OCI-LY1 (cell line): ENCODE results near the gene STK39.

Experiments used
- H2AFZ ChIP-seq: fragments of 200-600 bp; sonication (generic), shearing (Covaris generic); 2 replicates; pipeline ENCODE4 v1.6.0; 2014; ENCODE audit warnings: antibody characterized with exemption, mild to moderate bottlenecking, low read length
- H3F3A ChIP-seq: fragments of 200-600 bp; sonication (generic), shearing (Covaris generic); 2 replicates; pipeline ENCODE4 v1.6.0; 2014; ENCODE audit warnings: mild to moderate bottlenecking, antibody characterized with exemption, low read length, moderate library complexity; ENCODE audit not compliant: insufficient read depth
- H3K27ac ChIP-seq: fragments of 200-600 bp; sonication (generic); 2 replicates; pipeline ENCODE4 v1.5.1; 2014; ENCODE audit warnings: low read length, mixed run types, mild to moderate bottlenecking, low read depth; ENCODE audit not compliant: poor library complexity, severe bottlenecking
- H3K27me3 ChIP-seq: fragments of 200-600 bp; sonication (generic); 2 replicates; pipeline ENCODE4 v1.6.0; 2014; ENCODE audit warnings: antibody characterized with exemption, mild to moderate bottlenecking, low read length, moderate library complexity; ENCODE audit not compliant: insufficient read depth
- H3K36me3 ChIP-seq: fragments of 200-600 bp; sonication (generic); 2 replicates; pipeline ENCODE4 v1.6.1; 2014; ENCODE audit warnings: mild to moderate bottlenecking, antibody characterized with exemption, low read length, moderate library complexity, mixed read lengths; ENCODE audit not compliant: insufficient read depth
- H3K4me1 ChIP-seq: fragments of 200-600 bp; sonication (generic); 2 replicates; pipeline ENCODE4 v1.5.1; 2014; ENCODE audit warnings: mild to moderate bottlenecking, low read length, moderate library complexity; ENCODE audit not compliant: insufficient read depth, severe bottlenecking
- H3K4me2 ChIP-seq: fragments of 200-600 bp; sonication (generic), shearing (Covaris generic); 2 replicates; pipeline ENCODE4 v1.6.1; 2014; ENCODE audit warnings: low read length
- H3K4me3 ChIP-seq: fragments of 200-600 bp; sonication (generic); 2 replicates; pipeline ENCODE4 v1.5.1; 2014; ENCODE audit warnings: low read length, low read depth, mild to moderate bottlenecking, mixed read lengths; ENCODE audit not compliant: poor library complexity, severe bottlenecking
- H3K79me2 ChIP-seq: fragments of 200-600 bp; shearing (Covaris generic); 2 replicates; pipeline ENCODE4 v1.6.1; 2016; ENCODE audit warnings: mixed run types, low read length, mixed read lengths; ENCODE audit not compliant: insufficient read depth
- H3K9ac ChIP-seq: fragments of 200-600 bp; sonication (generic), shearing (Covaris generic); 2 replicates; pipeline ENCODE4 v1.6.1; 2014; ENCODE audit warnings: mild to moderate bottlenecking, low read length, mixed read lengths
- H3K9me2 ChIP-seq: fragments of 200-600 bp; sonication (generic), shearing (Covaris generic); 2 replicates; pipeline ENCODE4 v1.6.1; 2014; ENCODE audit warnings: low read depth, mild to moderate bottlenecking, low read length, mixed read lengths
- H3K9me3 ChIP-seq: fragments of 200-600 bp; shearing (Covaris generic); 2 replicates; pipeline ENCODE4 v1.6.1; 2014; ENCODE audit warnings: low read length, mixed read lengths
- H4K20me1 ChIP-seq: fragments of 200-600 bp; sonication (generic), shearing (Covaris generic); 2 replicates; pipeline ENCODE4 v1.6.0; 2016; ENCODE audit warnings: mild to moderate bottlenecking, low read length; ENCODE audit not compliant: insufficient read depth
- EZH2 ChIP-seq: fragments of 200-600 bp; sonication (generic), shearing (Covaris generic); IDR thresholded peaks from 2 replicates; pipeline ENCODE4 v1.8.0; 2017; ENCODE audit warnings: borderline replicate concordance, mixed run types, mild to moderate bottlenecking, antibody characterized with exemption, low read length, moderate library complexity, mixed read lengths
- TF ChIP-seq, protein P1 (sequence below): fragments of 200-600 bp; sonication (generic), shearing (Covaris generic); IDR thresholded peaks from 2 replicates; pipeline ENCODE4 v1.5.1; 2017; ENCODE audit warnings: mild to moderate bottlenecking, antibody characterized with exemption, low read length, moderate library complexity, mixed read lengths

The STK39 gene

DNA sequence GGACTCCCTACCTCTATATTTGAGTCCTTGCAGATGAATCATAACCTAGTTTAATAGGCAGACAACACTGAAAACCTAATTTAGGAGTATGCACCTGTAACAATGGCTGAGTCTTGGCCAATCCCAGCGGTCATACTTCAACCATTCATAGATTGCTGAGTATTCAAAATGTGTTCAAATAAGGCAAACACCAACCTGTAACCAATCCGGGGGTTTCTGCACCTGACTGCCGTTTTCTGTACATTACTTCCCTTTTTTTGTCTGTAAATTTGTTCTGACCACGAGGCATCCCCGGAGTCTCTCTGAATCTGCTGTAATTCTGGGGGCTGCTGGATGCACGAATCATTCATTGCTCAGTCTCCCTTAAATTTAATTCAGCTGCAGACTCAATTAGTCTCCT is 338.6 kb downstream of the STK39 start:
- Histone ChIP-seq H3K9me2 (no peaks in the 10 kb centered on the region), H3K4me2 (no peak overlapping the region), H3K4me1 (peaks cover 12% of the 10 kb centered on the region), H3K9ac (no peak overlapping the region), H3K79me2 (no peaks in the 10 kb centered on the region), H3F3A (no peaks in the 10 kb centered on the region), H3K27ac (no peak overlapping the region), H2AFZ (no peak overlapping the region; the same call in 1 of the 2 replicates), H3K27me3 (no peaks in the 10 kb centered on the region), H4K20me1 (no peaks in the 10 kb centered on the region), H3K9me3 (no peaks in the 10 kb centered on the region), H3K36me3 (no peaks in the 10 kb centered on the region), H3K4me3 (no peak overlapping the region)
- TF ChIP-seq, protein P1, sequence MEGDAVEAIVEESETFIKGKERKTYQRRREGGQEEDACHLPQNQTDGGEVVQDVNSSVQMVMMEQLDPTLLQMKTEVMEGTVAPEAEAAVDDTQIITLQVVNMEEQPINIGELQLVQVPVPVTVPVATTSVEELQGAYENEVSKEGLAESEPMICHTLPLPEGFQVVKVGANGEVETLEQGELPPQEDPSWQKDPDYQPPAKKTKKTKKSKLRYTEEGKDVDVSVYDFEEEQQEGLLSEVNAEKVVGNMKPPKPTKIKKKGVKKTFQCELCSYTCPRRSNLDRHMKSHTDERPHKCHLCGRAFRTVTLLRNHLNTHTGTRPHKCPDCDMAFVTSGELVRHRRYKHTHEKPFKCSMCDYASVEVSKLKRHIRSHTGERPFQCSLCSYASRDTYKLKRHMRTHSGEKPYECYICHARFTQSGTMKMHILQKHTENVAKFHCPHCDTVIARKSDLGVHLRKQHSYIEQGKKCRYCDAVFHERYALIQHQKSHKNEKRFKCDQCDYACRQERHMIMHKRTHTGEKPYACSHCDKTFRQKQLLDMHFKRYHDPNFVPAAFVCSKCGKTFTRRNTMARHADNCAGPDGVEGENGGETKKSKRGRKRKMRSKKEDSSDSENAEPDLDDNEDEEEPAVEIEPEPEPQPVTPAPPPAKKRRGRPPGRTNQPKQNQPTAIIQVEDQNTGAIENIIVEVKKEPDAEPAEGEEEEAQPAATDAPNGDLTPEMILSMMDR: no peak
- no peak for TF ChIP-seq EZH2

DNA sequence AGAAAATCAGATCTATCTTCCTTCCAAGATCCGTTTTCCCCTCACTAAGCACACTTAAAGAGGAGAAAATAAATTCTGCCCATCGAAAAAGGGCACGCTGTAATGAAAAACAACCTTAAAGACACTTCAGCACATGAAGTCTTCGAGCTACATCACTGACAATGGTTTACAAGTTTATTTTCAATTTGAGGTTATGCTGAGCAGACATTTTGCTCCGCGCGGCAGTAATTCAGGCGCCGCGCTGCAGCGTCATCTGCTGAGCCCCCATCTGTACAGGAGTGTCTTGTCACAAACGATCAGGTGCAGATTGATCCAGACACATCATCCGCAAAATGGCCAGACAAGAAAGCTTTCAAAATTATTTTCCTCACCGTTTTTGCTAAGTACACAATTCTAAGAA is 341.7 kb downstream of the STK39 start:
- no peaks in the 10 kb centered on the region for H3K9me2 ChIP-seq
- H3K4me3 ChIP-seq: no peak overlapping the region
- H3K36me3 ChIP-seq: no peaks in the 10 kb centered on the region
- no peak overlapping the region for H2AFZ ChIP-seq
- no peaks in the 10 kb centered on the region for H3K9me3 ChIP-seq
- no peaks in the 10 kb centered on the region for H3F3A ChIP-seq
- H3K27ac ChIP-seq: no peak overlapping the region
- H3K79me2 ChIP-seq: no peaks in the 10 kb centered on the region
- peaks cover 12% of the 10 kb centered on the region for H3K4me1 ChIP-seq
- no peaks in the 10 kb centered on the region for H4K20me1 ChIP-seq
- H3K27me3 ChIP-seq: no peaks in the 10 kb centered on the region
- no peak overlapping the region for H3K9ac ChIP-seq
- no peak overlapping the region for H3K4me2 ChIP-seq
- TF ChIP-seq, protein P1: no peak
- TF ChIP-seq EZH2: no peak
